Endothelial cell of umbilical vein (primary cell): ENCODE results near the gene KRT31.

Experiments
- MYC ChIP-seq: IDR thresholded peaks from one replicate; pipeline ENCODE4 v1.6.1; 2011; ENCODE audit warnings: mild to moderate bottlenecking, low read depth, low read length
- TF ChIP-seq, protein P1 (sequence below), 2 donors: IDR thresholded peaks; 1 replicate in 1 of 2; 2 replicates in 1 of 2; pipeline ENCODE4 v1.5.1; 2011; ENCODE audit warnings: low read length in 2 of 2, mild to moderate bottlenecking in 2 of 2, moderate library complexity in 2 of 2, control low read depth in 1 of 2, inconsistent platforms in 1 of 2, low read depth in 1 of 2; ENCODE audit not compliant: insufficient read depth in 1 of 2; ENCODE audit errors: extremely low read depth in 1 of 2

DNA sequence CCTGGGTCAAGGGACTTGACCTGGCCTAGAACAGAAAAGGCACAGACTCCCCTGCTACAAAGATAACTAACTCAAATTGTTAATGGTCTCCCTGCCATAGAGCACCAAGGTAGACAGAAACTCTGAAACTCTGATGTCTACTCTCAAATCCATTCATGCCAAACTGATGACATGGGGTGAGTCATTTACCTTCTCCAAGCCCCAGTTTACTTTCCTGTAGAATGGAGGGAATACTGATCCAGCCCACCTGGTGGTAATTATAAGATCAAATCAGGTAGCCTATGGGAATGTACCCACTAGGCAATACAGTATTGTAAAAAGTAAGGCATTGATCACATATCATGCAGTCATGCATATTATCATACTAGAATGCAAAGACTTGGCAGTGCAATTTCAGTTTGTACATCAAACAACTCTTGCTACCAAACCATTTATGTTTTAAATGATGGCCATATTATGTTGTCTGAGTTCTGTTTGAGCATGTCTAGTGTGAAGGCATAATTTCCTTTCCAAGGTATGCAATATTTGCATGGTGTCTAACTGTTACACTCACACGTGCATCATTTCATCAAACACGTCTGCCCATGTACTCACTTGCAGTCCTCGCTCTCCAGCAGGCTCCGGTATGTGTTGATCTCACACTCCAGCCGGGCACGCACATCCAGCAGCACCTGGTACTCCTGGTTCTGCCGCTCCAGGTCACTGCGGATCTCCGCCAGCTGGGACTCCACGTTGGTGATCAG, 3.0 kb downstream of the KRT31 start:
- TF ChIP-seq, protein P1, sequence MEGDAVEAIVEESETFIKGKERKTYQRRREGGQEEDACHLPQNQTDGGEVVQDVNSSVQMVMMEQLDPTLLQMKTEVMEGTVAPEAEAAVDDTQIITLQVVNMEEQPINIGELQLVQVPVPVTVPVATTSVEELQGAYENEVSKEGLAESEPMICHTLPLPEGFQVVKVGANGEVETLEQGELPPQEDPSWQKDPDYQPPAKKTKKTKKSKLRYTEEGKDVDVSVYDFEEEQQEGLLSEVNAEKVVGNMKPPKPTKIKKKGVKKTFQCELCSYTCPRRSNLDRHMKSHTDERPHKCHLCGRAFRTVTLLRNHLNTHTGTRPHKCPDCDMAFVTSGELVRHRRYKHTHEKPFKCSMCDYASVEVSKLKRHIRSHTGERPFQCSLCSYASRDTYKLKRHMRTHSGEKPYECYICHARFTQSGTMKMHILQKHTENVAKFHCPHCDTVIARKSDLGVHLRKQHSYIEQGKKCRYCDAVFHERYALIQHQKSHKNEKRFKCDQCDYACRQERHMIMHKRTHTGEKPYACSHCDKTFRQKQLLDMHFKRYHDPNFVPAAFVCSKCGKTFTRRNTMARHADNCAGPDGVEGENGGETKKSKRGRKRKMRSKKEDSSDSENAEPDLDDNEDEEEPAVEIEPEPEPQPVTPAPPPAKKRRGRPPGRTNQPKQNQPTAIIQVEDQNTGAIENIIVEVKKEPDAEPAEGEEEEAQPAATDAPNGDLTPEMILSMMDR (IDR thresholded peaks at IDR 0.05; ENCODE audit: extremely low read depth in 1 of 2, insufficient read depth in 1 of 2, low read depth in 1 of 2, low read length in 2 of 2) = no peak
- no peak for TF ChIP-seq MYC
